ENCODE data around the gene CD200R1L. TPM values are rescaled to one million over a fixed set of nuclear protein-coding genes. Genes with fewer than 3 reads are reported as not detected.

CD200R1L gene
- total RNA-seq, 1 donor from 2014 or later: not detected

GRCh38 chr3:112822064-112823055, 24.3 kb downstream of the CD200R1L start:
- no peak for DNase-seq (ENCODE audit: low read depth in 2 of 2)

- no peak for DNase-seq (ENCODE audit: low read depth in 2 of 2)
Measured at GRCh38 chr3:112818289-112818688, 28.4 kb downstream of the CD200R1L start.

- no peak for DNase-seq (ENCODE audit: low read depth in 2 of 2)
Measured at GRCh38 chr3:112817797-112818196, 28.9 kb downstream of the CD200R1L start.

GRCh38 chr3:112817271-112817670, 29.4 kb downstream of the CD200R1L start:
- DNase-seq (ENCODE audit: low read depth in 2 of 2): no peak

GRCh38 chr3:112815981-112816380, 30.7 kb downstream of the CD200R1L start:
- no peak for DNase-seq (ENCODE audit: low read depth in 2 of 2)

GRCh38 chr3:112814266-112814665, 32.4 kb downstream of the CD200R1L start:
- DNase-seq (ENCODE audit: low read depth in 2 of 2): peak; percentile 49 to 53

GRCh38 chr3:112813723-112814171, 32.9 kb downstream of the CD200R1L start:
- no peak for DNase-seq (ENCODE audit: low read depth in 2 of 2)

- no peak for DNase-seq (ENCODE audit: low read depth in 2 of 2)
Measured at GRCh38 chr3:112813016-112813415, 33.6 kb downstream of the CD200R1L start.

- no peak for DNase-seq (ENCODE audit: low read depth in 2 of 2)
Measured at GRCh38 chr3:112811917-112812660, 34.6 kb downstream of the CD200R1L start.

- no peak for DNase-seq (ENCODE audit: low read depth in 2 of 2)
Measured at GRCh38 chr3:112811131-112811884, 35.4 kb downstream of the CD200R1L start.

GRCh38 chr3:112810561-112810960, 36.1 kb downstream of the CD200R1L start:
- no peak for DNase-seq (ENCODE audit: low read depth in 2 of 2)

GRCh38 chr3:112808136-112808535, 38.5 kb downstream of the CD200R1L start:
- no peak for DNase-seq (ENCODE audit: low read depth in 2 of 2)

GRCh38 chr3:112807685-112808084, 39.0 kb downstream of the CD200R1L start:
- DNase-seq (ENCODE audit: low read depth in 2 of 2): no peak

GRCh38 chr3:112806903-112807302, 39.8 kb downstream of the CD200R1L start:
- no peak for DNase-seq (ENCODE audit: low read depth in 2 of 2)

GRCh38 chr3:112805126-112805525, 41.5 kb downstream of the CD200R1L start:
- no peak for DNase-seq (ENCODE audit: low read depth in 2 of 2)

GRCh38 chr3:112804021-112804420, 42.6 kb downstream of the CD200R1L start:
- DNase-seq (ENCODE audit: low read depth in 2 of 2): no peak

- DNase-seq (ENCODE audit: low read depth in 2 of 2): no peak
Measured at GRCh38 chr3:112803467-112803866, 43.2 kb downstream of the CD200R1L start.

- no peak for DNase-seq (ENCODE audit: low read depth in 2 of 2)
Measured at GRCh38 chr3:112802338-112802737, 44.3 kb downstream of the CD200R1L start.

GRCh38 chr3:112799946-112800345, 46.7 kb downstream of the CD200R1L start:
- no peak for DNase-seq (ENCODE audit: low read depth in 2 of 2)

- DNase-seq (ENCODE audit: low read depth in 2 of 2): no peak
Measured at GRCh38 chr3:112794622-112795172, 52.0 kb downstream of the CD200R1L start.

All from lung microvascular endothelial cell (primary cell).